ENCODE results near the gene SMOC2.

SMOC2 gene

GRCh38 chr6:168479421-168479820 is 38.4 kb downstream of the SMOC2 start:
- no peak for DNase-seq (ENCODE audit: low read depth in 2 of 2, low spot score in 1 of 2)

GRCh38 chr6:168480481-168480880 is 39.5 kb downstream of the SMOC2 start:
- DNase-seq (ENCODE audit: low read depth in 2 of 2, low spot score in 1 of 2) = no peak

- no peak for DNase-seq (ENCODE audit: low read depth in 2 of 2, low spot score in 1 of 2)
Measured at GRCh38 chr6:168485818-168486217, 44.8 kb downstream of the SMOC2 start.

GRCh38 chr6:168490757-168491156 is 49.8 kb downstream of the SMOC2 start:
- DNase-seq (ENCODE audit: low read depth in 2 of 2, low spot score in 1 of 2) = no peak

- no peak for DNase-seq (ENCODE audit: low read depth in 2 of 2, low spot score in 1 of 2)
Measured at GRCh38 chr6:168493976-168494375, 53.0 kb downstream of the SMOC2 start.

- no peak for DNase-seq (ENCODE audit: low read depth in 2 of 2, low spot score in 1 of 2)
Measured at GRCh38 chr6:168494726-168495125, 53.7 kb downstream of the SMOC2 start.

GRCh38 chr6:168495133-168495532 is 54.1 kb downstream of the SMOC2 start:
- DNase-seq (ENCODE audit: low read depth in 2 of 2, low spot score in 1 of 2) = no peak

- no peak for DNase-seq (ENCODE audit: low read depth in 2 of 2, low spot score in 1 of 2)
Measured at GRCh38 chr6:168495636-168496035, 54.7 kb downstream of the SMOC2 start.

GRCh38 chr6:168496139-168496996 is 55.4 kb downstream of the SMOC2 start:
- no peak for DNase-seq (ENCODE audit: low read depth in 2 of 2, low spot score in 1 of 2)

GRCh38 chr6:168496997-168497331 is 56.0 kb downstream of the SMOC2 start:
- no peak for DNase-seq (ENCODE audit: low read depth in 2 of 2, low spot score in 1 of 2)

- no peak for DNase-seq (ENCODE audit: low read depth in 2 of 2, low spot score in 1 of 2)
Measured at GRCh38 chr6:168497381-168497780, 56.4 kb downstream of the SMOC2 start.

GRCh38 chr6:168498161-168498843 is 57.3 kb downstream of the SMOC2 start:
- no peak for DNase-seq (ENCODE audit: low read depth in 2 of 2, low spot score in 1 of 2)

- no peak for DNase-seq (ENCODE audit: low read depth in 2 of 2, low spot score in 1 of 2)
Measured at GRCh38 chr6:168499045-168499650, 58.2 kb downstream of the SMOC2 start.

GRCh38 chr6:168500519-168500918 is 59.5 kb downstream of the SMOC2 start:
- no peak for DNase-seq (ENCODE audit: low read depth in 2 of 2, low spot score in 1 of 2)

GRCh38 chr6:168501561-168501960 is 60.6 kb downstream of the SMOC2 start:
- no peak for DNase-seq (ENCODE audit: low read depth in 2 of 2, low spot score in 1 of 2)

- no peak for DNase-seq (ENCODE audit: low read depth in 2 of 2, low spot score in 1 of 2)
Measured at GRCh38 chr6:168504366-168504765, 63.4 kb downstream of the SMOC2 start.

GRCh38 chr6:168506460-168506859 is 65.5 kb downstream of the SMOC2 start:
- DNase-seq (ENCODE audit: low read depth in 2 of 2, low spot score in 1 of 2) = no peak

- DNase-seq (ENCODE audit: low read depth in 2 of 2, low spot score in 1 of 2) = no peak
Measured at GRCh38 chr6:168507297-168507696, 66.3 kb downstream of the SMOC2 start.

GRCh38 chr6:168507730-168508129 is 66.7 kb downstream of the SMOC2 start:
- no peak for DNase-seq (ENCODE audit: low read depth in 2 of 2, low spot score in 1 of 2)

- DNase-seq (ENCODE audit: low read depth in 2 of 2, low spot score in 1 of 2) = no peak
Measured at GRCh38 chr6:168508903-168509302, 67.9 kb downstream of the SMOC2 start.

GRCh38 chr6:168513766-168514165 is 72.8 kb downstream of the SMOC2 start:
- no peak for DNase-seq (ENCODE audit: low read depth in 2 of 2, low spot score in 1 of 2)

GRCh38 chr6:168514216-168514615 is 73.2 kb downstream of the SMOC2 start:
- no peak for DNase-seq (ENCODE audit: low read depth in 2 of 2, low spot score in 1 of 2)
